WTC11 (cell line): ENCODE results near the gene TTC24. TPM values are rescaled to one million over a fixed set of nuclear protein-coding genes. Genes with fewer than 3 reads are reported as not detected.
"Not testable (repeated sequence)": the region's sequence is repeated elsewhere in the genome, so short reads cannot be mapped to it uniquely, and the experiment has no call there.

Experiments
- ATAC-seq: fragments of 200-7000 bp; cut with Tn5 transposase; 2 replicates; pipeline ENCODE4 v1.10.0; 2021; ENCODE audit warnings: mild to moderate bottlenecking, moderate library complexity
- CTCF ChIA-PET: fragments of 300-600 bp; sonication (Branson Sonifier 250); formaldehyde crosslinking; loops from one replicate; lab custom pipeline; 2021; ENCODE audit warnings: antibody characterized with exemption; lab: Charles Lee
- POLR2A ChIA-PET: fragments of 350-600 bp; sonication (Branson Sonifier 250); formaldehyde crosslinking; loops from one replicate; lab custom pipeline; 2021; ENCODE audit warnings: antibody characterized with exemption; lab: Charles Lee
- DNase-seq: peaks from one replicate; pipeline ENCODE4 v3.0.0; 2021; ENCODE audit warnings: low spot score
- H3K27ac Mint-ChIP-seq: 2 replicates; pipeline ENCODE4 v1.8.0; 2021; ENCODE audit warnings: mixed read lengths
- H3K27me3 Mint-ChIP-seq: 2 replicates; pipeline ENCODE4 v1.8.0; 2021; ENCODE audit warnings: low read depth, mild to moderate bottlenecking, moderate library complexity, mixed read lengths
- H3K36me3 Mint-ChIP-seq: 2 replicates; pipeline ENCODE4 v1.8.0; 2021; ENCODE audit warnings: mixed read lengths
- H3K4me1 Mint-ChIP-seq: 2 replicates; pipeline ENCODE4 v1.8.0; 2022; ENCODE audit warnings: mixed read lengths
- H3K4me3 Mint-ChIP-seq: 2 replicates; pipeline ENCODE4 v1.8.0; 2021; ENCODE audit warnings: mild to moderate bottlenecking, moderate library complexity, mixed read lengths
- H3K9me3 Mint-ChIP-seq: 2 replicates; pipeline ENCODE4 v1.8.0; 2021; ENCODE audit warnings: mixed read lengths
- ATF1 ChIP-seq: sonication (generic); formaldehyde crosslinking; IDR thresholded peaks from 2 replicates; pipeline ENCODE4 v1.8.1; 2023; ENCODE audit warnings: mild to moderate bottlenecking, moderate library complexity, missing genetic modification reagents
- GABPB1 ChIP-seq: sonication (generic); formaldehyde crosslinking; IDR thresholded peaks from 2 replicates; pipeline ENCODE4 v1.8.1; 2023; ENCODE audit warnings: mild to moderate bottlenecking, missing genetic modification reagents
- IRF2 ChIP-seq: sonication (generic); formaldehyde crosslinking; IDR thresholded peaks from 2 replicates; pipeline ENCODE4 v1.8.0; 2022; ENCODE audit warnings: low read depth, missing genetic modification reagents, borderline replicate concordance
- JUN ChIP-seq: sonication (generic); formaldehyde crosslinking; IDR thresholded peaks from 2 replicates; pipeline ENCODE4 v1.8.0; 2023; ENCODE audit warnings: mild to moderate bottlenecking, missing genetic modification reagents
- NR1H2 ChIP-seq: sonication (generic); formaldehyde crosslinking; IDR thresholded peaks from 2 replicates; pipeline ENCODE4 v1.9.0; 2021; ENCODE audit warnings: mild to moderate bottlenecking, moderate library complexity, missing genetic modification reagents
- ZNF263 ChIP-seq: sonication (generic); formaldehyde crosslinking; IDR thresholded peaks from 2 replicates; pipeline ENCODE4 v1.8.1; 2022; ENCODE audit warnings: low read depth, mild to moderate bottlenecking, moderate library complexity, missing genetic modification reagents
- ZNF423 ChIP-seq: fragments of 250-450 bp; sonication (Bioruptor Pico); IDR thresholded peaks from 2 replicates; pipeline ENCODE4 v2.1.2; 2022; ENCODE audit warnings: mild to moderate bottlenecking, moderate library complexity
- total RNA-seq: library from RNA; stranded (reverse); gene quantifications from 3 replicates; pipeline ENCODE4 v1.2.3, GENCODE V29; 2021
- TF ChIP-seq, protein P1 (sequence below): sonication (generic); formaldehyde crosslinking; IDR thresholded peaks from 2 replicates; pipeline ENCODE4 v1.8.1; 2023; ENCODE audit warnings: mild to moderate bottlenecking, moderate library complexity, missing genetic modification reagents
- TF ChIP-seq, protein P2 (sequence below): fragments of 250-450 bp; sonication (Bioruptor Pico); conservative IDR thresholded peaks from 2 replicates; pipeline ENCODE4 v1.9.0; 2021; ENCODE audit warnings: mild to moderate bottlenecking
- TF ChIP-seq, protein P3 (sequence below): fragments of 200-600 bp; IDR thresholded peaks from 2 replicates; pipeline ENCODE4 v1.8.0; 2022; ENCODE audit warnings: antibody characterized with exemption

The TTC24 gene
- total RNA-seq, 1 experiment from 2014 or later: 0.20 TPM

DNA sequence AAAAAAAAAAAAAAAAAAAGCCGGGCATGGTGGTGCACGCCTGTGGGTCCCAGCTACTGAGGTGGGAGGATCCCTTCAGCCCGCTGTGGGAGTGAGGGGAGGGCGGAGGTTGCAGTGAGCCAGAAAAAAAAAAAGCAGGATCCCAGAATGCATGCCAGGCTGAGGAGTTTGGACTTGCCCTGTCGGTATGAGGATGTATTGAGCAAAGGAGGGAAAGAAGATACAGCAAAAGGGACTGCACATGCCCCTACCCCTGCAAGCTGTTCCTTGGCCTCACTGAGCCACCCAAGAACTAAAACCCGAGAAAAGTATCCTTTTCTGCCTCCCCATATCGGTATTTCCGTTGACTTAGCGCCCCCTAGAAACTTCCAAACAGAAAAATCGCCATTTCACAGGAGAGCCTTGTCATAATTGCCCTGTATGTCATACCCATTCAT is 23.1 kb downstream of the TTC24 start:
- POLR2A ChIA-PET: interaction anchor here (1.8 kb wide), 1 partner anchor 11 kb away, joined by 6 read pairs; the partner anchor contains the start of gene NAXE
- CTCF ChIA-PET: interaction anchor here (0.6 to 5.5 kb wide), 16 partner anchors 10 to 157 kb away, joined by 3 to 27 read pairs (median 6); partner anchors contain the start of genes BCAN, HAPLN2, NAXE and TTC24

DNA sequence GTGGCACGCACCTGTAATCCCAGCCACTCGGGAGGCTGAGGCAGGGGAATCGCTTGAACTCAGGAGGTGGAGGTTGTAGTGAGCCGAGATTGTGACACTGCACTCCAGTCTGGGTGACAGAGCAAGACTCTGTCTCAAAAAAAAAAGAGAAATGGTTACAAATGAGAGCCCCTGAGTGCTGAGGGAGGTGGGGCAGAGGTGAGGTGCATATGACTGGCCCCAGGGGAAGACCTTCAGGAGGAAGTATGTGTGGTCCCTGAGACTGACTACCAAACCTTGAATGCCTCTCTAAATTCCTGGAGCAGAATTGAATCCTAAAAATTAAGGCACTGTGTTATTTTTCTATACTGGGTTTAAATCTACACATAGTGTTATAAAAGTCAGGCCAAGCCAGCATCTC is 27.8 kb downstream of the TTC24 start:
- ATAC-seq, H3K27ac Mint-ChIP-seq, POLR2A ChIA-PET, DNase-seq, H3K27me3 Mint-ChIP-seq, H3K36me3 Mint-ChIP-seq, H3K4me1 Mint-ChIP-seq, H3K9me3 Mint-ChIP-seq, H3K4me3 Mint-ChIP-seq: not testable (repeated sequence)
- CTCF ChIA-PET: interaction anchor here (0.6 to 2.1 kb wide), 14 partner anchors 10 to 153 kb away, joined by 3 to 30 read pairs (median 5); partner anchors contain the start of genes BCAN, CRABP2, HAPLN2 and NAXE

More for the DNA sequence above, 23.1 kb downstream of the TTC24 start:
- no peaks in the 10 kb centered on the region for H3K27me3 Mint-ChIP-seq
- peak overlapping the region; percentile 94 for H3K4me3 Mint-ChIP-seq
- TF ChIP-seq ZNF423 (CRISPR knock-in tag) (0 out of 2 replicates have a peak, but pooled peaks have one; percentile 2), ATF1 (CRISPR knock-in tag) (no peak)
- H3K9me3 Mint-ChIP-seq: no peaks in the 10 kb centered on the region
- H3K27ac Mint-ChIP-seq: 0 out of 2 replicates have a peak overlapping the region, but pooled peaks have one; percentile 49
- H3K4me1 Mint-ChIP-seq: peaks cover 13% of the 10 kb centered on the region
- peaks cover 17% of the 10 kb centered on the region for H3K36me3 Mint-ChIP-seq
- DNase-seq: no peak
- ATAC-seq: peak; percentile 24

DNA sequence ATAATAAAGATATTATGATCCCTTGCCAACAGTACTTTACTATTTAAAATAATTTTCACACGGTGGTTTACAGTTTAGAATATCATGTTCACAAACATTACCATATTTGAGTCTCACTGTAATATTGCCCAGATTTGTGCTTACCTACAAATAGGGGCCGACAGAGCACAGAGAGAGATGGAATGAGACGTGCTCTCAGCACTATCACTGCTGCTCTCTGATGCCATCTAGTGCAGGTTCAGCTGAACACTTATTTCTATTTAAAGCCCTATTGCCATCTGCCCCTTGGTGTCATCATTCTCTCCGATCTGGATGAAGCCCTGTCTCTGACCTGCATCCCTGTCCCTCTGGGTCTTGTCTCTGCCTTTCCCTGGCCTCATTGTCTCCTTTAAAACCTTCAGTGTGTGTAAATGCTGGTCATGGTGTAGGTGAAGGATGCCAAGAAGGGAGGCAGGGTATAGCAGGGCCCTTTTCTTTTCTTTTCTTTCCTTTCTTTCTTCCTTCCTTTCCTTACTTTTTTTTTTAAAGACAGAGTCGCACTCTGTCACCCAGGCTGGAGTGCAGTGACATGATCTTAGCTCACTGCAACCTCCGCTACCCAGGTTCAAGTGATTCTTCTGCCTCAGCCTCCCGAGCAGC is 28.6 kb downstream of the TTC24 start:
- no peaks in the 10 kb centered on the region for H3K36me3 Mint-ChIP-seq
- peaks cover 5% of the 10 kb centered on the region; the same call in 1 of the 2 replicates for H3K27me3 Mint-ChIP-seq
- no peak overlapping the region for H3K27ac Mint-ChIP-seq
- no peaks in the 10 kb centered on the region for H3K9me3 Mint-ChIP-seq
- H3K4me1 Mint-ChIP-seq: peaks cover 4% of the 10 kb centered on the region; the same call in 1 of the 2 replicates
- TF ChIP-seq, protein P1, sequence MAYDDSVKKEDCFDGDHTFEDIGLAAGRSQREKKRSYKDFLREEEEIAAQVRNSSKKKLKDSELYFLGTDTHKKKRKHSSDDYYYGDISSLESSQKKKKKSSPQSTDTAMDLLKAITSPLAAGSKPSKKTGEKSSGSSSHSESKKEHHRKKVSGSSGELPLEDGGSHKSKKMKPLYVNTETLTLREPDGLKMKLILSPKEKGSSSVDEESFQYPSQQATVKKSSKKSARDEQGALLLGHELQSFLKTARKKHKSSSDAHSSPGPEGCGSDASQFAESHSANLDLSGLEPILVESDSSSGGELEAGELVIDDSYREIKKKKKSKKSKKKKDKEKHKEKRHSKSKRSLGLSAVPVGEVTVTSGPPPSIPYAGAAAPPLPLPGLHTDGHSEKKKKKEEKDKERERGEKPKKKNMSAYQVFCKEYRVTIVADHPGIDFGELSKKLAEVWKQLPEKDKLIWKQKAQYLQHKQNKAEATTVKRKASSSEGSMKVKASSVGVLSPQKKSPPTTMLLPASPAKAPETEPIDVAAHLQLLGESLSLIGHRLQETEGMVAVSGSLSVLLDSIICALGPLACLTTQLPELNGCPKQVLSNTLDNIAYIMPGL (CRISPR knock-in tag): 0 out of 2 replicates have a peak, but pooled peaks have one; percentile 12
- TF ChIP-seq ZNF263 (CRISPR knock-in tag): no peak
- no peak for TF ChIP-seq NR1H2 (CRISPR knock-in tag)
- TF ChIP-seq, protein P2, sequence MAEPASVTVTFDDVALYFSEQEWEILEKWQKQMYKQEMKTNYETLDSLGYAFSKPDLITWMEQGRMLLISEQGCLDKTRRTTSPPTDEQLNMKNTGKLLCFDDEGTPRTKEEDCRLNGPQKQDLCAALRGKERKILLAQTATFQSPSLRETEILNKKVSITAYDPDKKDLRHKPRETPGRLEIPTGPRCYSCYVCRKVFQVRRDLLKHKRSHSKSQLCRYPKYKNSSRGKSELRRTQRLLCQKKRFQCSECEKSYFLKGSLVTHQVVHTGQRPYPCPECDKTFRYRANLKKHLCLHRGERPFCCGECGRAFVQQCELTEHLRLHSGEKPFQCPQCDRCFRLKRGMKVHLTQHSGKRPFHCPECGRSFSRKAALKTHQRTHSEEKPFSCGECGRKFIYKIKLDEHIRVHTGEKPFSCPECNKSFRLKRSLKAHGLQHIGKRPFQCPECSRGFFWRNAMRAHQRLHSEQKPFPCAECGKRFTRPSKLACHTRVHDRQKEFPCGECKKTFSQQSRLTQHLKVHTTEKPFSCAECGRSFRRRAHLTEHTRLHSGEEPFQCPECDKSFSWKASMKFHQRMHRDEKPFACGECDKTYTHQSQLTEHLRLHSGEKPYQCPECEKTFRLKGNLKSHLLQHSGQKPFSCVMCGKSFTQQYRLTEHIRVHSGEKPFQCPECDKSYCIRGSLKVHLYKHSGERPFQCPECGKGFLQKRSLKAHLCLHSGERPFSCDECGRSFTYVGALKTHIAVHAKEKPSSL: no peak
- no peak for TF ChIP-seq JUN (CRISPR knock-in tag)
- TF ChIP-seq GABPB1 (CRISPR knock-in tag): 0 out of 2 replicates have a peak, but pooled peaks have one; percentile 30
- DNase-seq: peak; percentile 53
- peak; percentile 97 for ATAC-seq
- POLR2A ChIA-PET: interaction anchor here (1.3 to 1.8 kb wide), 3 partner anchors 12 to 107 kb away, joined by 4 to 7 read pairs (median 6); partner anchors contain the start of genes MEF2D and NAXE
- CTCF ChIA-PET: interaction anchor here (0.6 to 2.1 kb wide), 29 partner anchors 9 to 251 kb away, joined by 3 to 30 read pairs (median 4); partner anchors contain the start of genes BCAN, CRABP2, HAPLN2 and NAXE
- H3K4me3 Mint-ChIP-seq: no peak overlapping the region

DNA sequence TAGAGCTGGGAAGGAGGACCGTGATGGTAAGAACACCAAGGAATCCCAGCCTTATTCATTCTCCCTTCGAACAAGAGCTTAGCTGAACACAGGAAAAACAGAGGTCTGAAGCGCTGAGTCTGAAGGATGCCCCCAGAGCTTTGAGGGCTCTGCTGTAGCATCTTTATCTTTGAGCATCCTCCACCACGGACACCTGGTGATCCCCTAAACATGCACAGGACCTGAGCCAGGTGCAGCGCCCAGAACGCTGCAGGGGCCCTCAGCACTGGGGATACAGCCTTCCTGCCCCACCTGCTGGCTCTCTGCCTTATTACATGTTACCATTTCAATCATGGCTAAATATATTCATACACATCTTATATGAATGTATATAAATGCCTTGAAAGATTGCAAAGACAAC is 29.5 kb downstream of the TTC24 start:
- POLR2A ChIA-PET: interaction anchor here (1.3 to 1.8 kb wide), 3 partner anchors 11 to 108 kb away, joined by 4 to 7 read pairs (median 6); partner anchors contain the start of genes MEF2D and NAXE
- peak; percentile 60 for DNase-seq

DNA sequence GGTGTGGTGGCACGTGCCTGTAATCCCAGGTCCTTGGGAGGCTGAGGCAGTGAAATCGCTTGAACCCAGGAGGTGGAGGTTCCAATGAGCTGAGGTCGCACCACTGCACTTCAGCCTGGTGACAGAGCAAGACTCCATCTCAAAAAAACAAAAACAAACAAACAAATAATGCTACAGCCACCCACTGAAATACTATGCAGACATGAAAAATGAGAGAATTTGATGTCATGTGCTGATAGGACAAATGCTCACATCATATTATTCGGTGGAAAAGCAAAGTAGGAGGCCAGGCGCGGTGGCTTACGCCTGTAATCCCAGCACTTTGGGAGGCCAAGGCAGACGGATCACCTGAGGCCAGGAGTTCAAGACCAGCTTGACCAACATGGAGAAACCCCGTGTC is 30.5 kb downstream of the TTC24 start:
- CTCF ChIA-PET: interaction anchor here (1.0 kb wide), 1 partner anchor 9 kb away, joined by 6 read pairs; the partner anchor contains the start of gene HAPLN2
- H3K4me1 Mint-ChIP-seq, H3K9me3 Mint-ChIP-seq, DNase-seq, H3K36me3 Mint-ChIP-seq, POLR2A ChIA-PET, H3K4me3 Mint-ChIP-seq, H3K27ac Mint-ChIP-seq, ATAC-seq: not testable (repeated sequence)
- peaks cover 11% of the 10 kb centered on the region; the same call in 1 of the 2 replicates for H3K27me3 Mint-ChIP-seq

More for the DNA sequence above, 29.5 kb downstream of the TTC24 start:
- Mint-ChIP-seq H3K27ac (no peak overlapping the region), H3K4me1 (peaks cover 4% of the 10 kb centered on the region; the same call in 1 of the 2 replicates), H3K4me3 (no peak overlapping the region), H3K27me3 (peaks cover 5% of the 10 kb centered on the region; the same call in 1 of the 2 replicates), H3K36me3 (no peaks in the 10 kb centered on the region), H3K9me3 (no peaks in the 10 kb centered on the region)
- CTCF ChIA-PET: interaction anchor here (0.6 to 2.1 kb wide), 21 partner anchors 9 to 252 kb away, joined by 3 to 30 read pairs (median 5); partner anchors contain the start of genes BCAN, HAPLN2, MEF2D and NAXE
- peak; percentile 68; the same call in 1 of the 2 replicates for TF ChIP-seq ZNF423 (CRISPR knock-in tag)
- TF ChIP-seq, protein P3, sequence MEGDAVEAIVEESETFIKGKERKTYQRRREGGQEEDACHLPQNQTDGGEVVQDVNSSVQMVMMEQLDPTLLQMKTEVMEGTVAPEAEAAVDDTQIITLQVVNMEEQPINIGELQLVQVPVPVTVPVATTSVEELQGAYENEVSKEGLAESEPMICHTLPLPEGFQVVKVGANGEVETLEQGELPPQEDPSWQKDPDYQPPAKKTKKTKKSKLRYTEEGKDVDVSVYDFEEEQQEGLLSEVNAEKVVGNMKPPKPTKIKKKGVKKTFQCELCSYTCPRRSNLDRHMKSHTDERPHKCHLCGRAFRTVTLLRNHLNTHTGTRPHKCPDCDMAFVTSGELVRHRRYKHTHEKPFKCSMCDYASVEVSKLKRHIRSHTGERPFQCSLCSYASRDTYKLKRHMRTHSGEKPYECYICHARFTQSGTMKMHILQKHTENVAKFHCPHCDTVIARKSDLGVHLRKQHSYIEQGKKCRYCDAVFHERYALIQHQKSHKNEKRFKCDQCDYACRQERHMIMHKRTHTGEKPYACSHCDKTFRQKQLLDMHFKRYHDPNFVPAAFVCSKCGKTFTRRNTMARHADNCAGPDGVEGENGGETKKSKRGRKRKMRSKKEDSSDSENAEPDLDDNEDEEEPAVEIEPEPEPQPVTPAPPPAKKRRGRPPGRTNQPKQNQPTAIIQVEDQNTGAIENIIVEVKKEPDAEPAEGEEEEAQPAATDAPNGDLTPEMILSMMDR: peak; percentile 55; the same call in 1 of the 2 replicates
- TF ChIP-seq IRF2: no peak
- peak; percentile 65 for ATAC-seq
